Osteoblast (primary cell): ENCODE results near the gene GAPT. TPM values are rescaled to one million over a fixed set of nuclear protein-coding genes. Genes with fewer than 3 reads are reported as not detected.

Experiments used
- DNase-seq: peaks from one replicate; pipeline ENCODE4 v3.0.0; 2011; ENCODE audit warnings: low spot score, mixed read lengths; ENCODE audit not compliant: insufficient read length; ENCODE audit errors: missing footprints
- H2AFZ ChIP-seq: 2 replicates; pipeline ENCODE4 v1.6.0; 2011; ENCODE audit warnings: mild to moderate bottlenecking, low read length
- H3K27ac ChIP-seq: 2 replicates; pipeline ENCODE4 v1.5.1; 2011; ENCODE audit warnings: mild to moderate bottlenecking, low read depth, low read length, moderate library complexity
- H3K27me3 ChIP-seq: 2 replicates; pipeline ENCODE4 v1.6.0; 2012; ENCODE audit warnings: mild to moderate bottlenecking, control low read depth, inconsistent platforms, low read length, moderate library complexity; ENCODE audit not compliant: insufficient read depth
- H3K36me3 ChIP-seq: 2 replicates; pipeline ENCODE4 v1.5.1; 2011; ENCODE audit warnings: mild to moderate bottlenecking, low read length, control low read depth, moderate library complexity; ENCODE audit not compliant: insufficient read depth
- H3K4me1 ChIP-seq: 2 replicates; pipeline ENCODE4 v1.5.1; 2011; ENCODE audit warnings: mild to moderate bottlenecking, low read length, control low read depth, moderate library complexity; ENCODE audit not compliant: insufficient read depth
- H3K4me2 ChIP-seq: 2 replicates; pipeline ENCODE4 v1.6.0; 2011; ENCODE audit warnings: mild to moderate bottlenecking, low read length; ENCODE audit not compliant: insufficient read depth
- H3K4me3 ChIP-seq: fragments of 200-600 bp; sonication (generic); 3 replicates; pipeline ENCODE4 v1.5.1; 2012; ENCODE audit warnings: mild to moderate bottlenecking, low read length, inconsistent platforms; ENCODE audit not compliant: insufficient read depth
- H3K79me2 ChIP-seq: 2 replicates; pipeline ENCODE4 v1.6.0; 2012; ENCODE audit warnings: mild to moderate bottlenecking, low read length, control low read depth, inconsistent platforms; ENCODE audit not compliant: insufficient read depth
- H3K9me3 ChIP-seq: 2 replicates; pipeline ENCODE4 v1.5.1; 2011; ENCODE audit warnings: low read depth, low read length, control low read depth
- H4K20me1 ChIP-seq: 2 replicates; pipeline ENCODE4 v1.6.0; 2012; ENCODE audit warnings: mild to moderate bottlenecking, low read length, control low read depth; ENCODE audit not compliant: insufficient read depth
- total RNA-seq: library from RNA; depleted of rRNA; stranded (reverse); fragments of >200 nt; gene quantifications from 2 replicates; pipeline ENCODE4 v1.2.3, GENCODE V29; 2012
- TF ChIP-seq, protein P1 (sequence below): IDR thresholded peaks from 2 replicates; pipeline ENCODE4 v1.5.1; 2011; ENCODE audit warnings: mild to moderate bottlenecking, low read depth, low read length, moderate library complexity; ENCODE audit errors: extremely low read depth

GAPT gene
- total RNA-seq, 1 donor: not detected

GRCh38 chr5:58486290-58486689 is 4.9 kb upstream of the GAPT start:
- no peaks in the 10 kb centered on the region for H3K9me3 ChIP-seq
- no peaks in the 10 kb centered on the region for H3K4me1 ChIP-seq
- no peak overlapping the region for H3K4me2 ChIP-seq
- no peaks in the 10 kb centered on the region for H4K20me1 ChIP-seq
- no peak for DNase-seq
- H3K79me2 ChIP-seq: no peaks in the 10 kb centered on the region
- TF ChIP-seq, protein P1, sequence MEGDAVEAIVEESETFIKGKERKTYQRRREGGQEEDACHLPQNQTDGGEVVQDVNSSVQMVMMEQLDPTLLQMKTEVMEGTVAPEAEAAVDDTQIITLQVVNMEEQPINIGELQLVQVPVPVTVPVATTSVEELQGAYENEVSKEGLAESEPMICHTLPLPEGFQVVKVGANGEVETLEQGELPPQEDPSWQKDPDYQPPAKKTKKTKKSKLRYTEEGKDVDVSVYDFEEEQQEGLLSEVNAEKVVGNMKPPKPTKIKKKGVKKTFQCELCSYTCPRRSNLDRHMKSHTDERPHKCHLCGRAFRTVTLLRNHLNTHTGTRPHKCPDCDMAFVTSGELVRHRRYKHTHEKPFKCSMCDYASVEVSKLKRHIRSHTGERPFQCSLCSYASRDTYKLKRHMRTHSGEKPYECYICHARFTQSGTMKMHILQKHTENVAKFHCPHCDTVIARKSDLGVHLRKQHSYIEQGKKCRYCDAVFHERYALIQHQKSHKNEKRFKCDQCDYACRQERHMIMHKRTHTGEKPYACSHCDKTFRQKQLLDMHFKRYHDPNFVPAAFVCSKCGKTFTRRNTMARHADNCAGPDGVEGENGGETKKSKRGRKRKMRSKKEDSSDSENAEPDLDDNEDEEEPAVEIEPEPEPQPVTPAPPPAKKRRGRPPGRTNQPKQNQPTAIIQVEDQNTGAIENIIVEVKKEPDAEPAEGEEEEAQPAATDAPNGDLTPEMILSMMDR: no peak
- no peak overlapping the region for H3K27ac ChIP-seq
- no peak overlapping the region for H2AFZ ChIP-seq
- no peak overlapping the region for H3K4me3 ChIP-seq
- peaks cover 41% of the 10 kb centered on the region for H3K27me3 ChIP-seq
- H3K36me3 ChIP-seq: no peaks in the 10 kb centered on the region

- peaks cover 46% of the 10 kb centered on the region for H3K27me3 ChIP-seq
- H4K20me1 ChIP-seq: no peaks in the 10 kb centered on the region
- TF ChIP-seq, protein P1: no peak
- H2AFZ ChIP-seq: no peak overlapping the region
- H3K9me3 ChIP-seq: no peaks in the 10 kb centered on the region
- H3K4me1 ChIP-seq: no peaks in the 10 kb centered on the region
- H3K27ac ChIP-seq: no peak overlapping the region
- DNase-seq: no peak
- no peak overlapping the region for H3K4me3 ChIP-seq
- no peaks in the 10 kb centered on the region for H3K36me3 ChIP-seq
- no peak overlapping the region for H3K4me2 ChIP-seq
- H3K79me2 ChIP-seq: no peaks in the 10 kb centered on the region
Measured at GRCh38 chr5:58490402-58491050, 709 bp upstream of the GAPT start.

DNA sequence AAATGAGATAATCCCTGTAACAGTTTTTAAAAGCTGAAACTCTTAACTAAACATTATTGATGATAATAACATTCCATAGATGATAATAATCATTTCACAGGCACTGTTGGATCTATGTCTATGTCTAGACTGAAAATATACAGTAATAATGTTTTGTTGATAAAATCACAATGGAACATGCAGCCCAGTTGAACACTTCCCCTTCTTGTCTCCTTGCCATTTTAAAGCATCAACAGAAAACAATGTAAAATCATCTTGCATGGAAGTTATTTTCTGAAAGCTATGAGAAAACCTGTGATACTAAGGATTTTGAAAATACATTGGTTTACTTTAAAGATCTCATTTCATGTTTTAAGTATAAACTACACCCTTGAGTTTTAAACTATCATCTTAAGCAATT is 1.9 kb downstream of the GAPT start:
- TF ChIP-seq, protein P1: no peak
- H3K27me3 ChIP-seq: peaks cover 28% of the 10 kb centered on the region
- H3K4me1 ChIP-seq: no peaks in the 10 kb centered on the region
- DNase-seq: no peak
- no peak overlapping the region for H2AFZ ChIP-seq
- no peak overlapping the region for H3K4me2 ChIP-seq
- no peak overlapping the region for H3K27ac ChIP-seq
- no peaks in the 10 kb centered on the region for H4K20me1 ChIP-seq
- H3K9me3 ChIP-seq: no peaks in the 10 kb centered on the region
- H3K4me3 ChIP-seq: no peak overlapping the region
- no peaks in the 10 kb centered on the region for H3K79me2 ChIP-seq
- H3K36me3 ChIP-seq: no peaks in the 10 kb centered on the region

DNA sequence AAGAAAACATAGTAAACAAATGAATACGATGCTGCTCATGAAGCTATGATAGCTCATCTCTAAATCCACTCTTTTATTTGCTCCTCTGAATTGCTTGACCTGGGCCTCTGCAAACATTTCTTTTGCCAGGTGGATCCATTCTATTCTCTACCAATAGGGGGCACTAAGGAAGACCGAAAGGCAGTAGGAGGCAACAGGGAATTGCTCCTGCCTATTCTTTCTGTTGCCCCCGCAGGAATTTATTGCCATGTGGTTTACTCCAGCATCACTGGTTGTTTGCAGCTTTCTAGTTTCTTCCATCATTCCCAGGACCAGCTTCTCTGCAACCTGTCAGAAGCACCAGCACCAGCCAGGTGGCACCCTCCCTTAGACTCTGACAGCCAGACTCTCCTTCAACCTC is 5.3 kb downstream of the GAPT start:
- H3K27ac ChIP-seq: no peak overlapping the region
- H3K4me3 ChIP-seq: no peak overlapping the region
- no peak overlapping the region for H2AFZ ChIP-seq
- no peaks in the 10 kb centered on the region for H3K9me3 ChIP-seq
- no peak overlapping the region for H3K4me2 ChIP-seq
- H3K79me2 ChIP-seq: no peaks in the 10 kb centered on the region
- no peaks in the 10 kb centered on the region for H3K4me1 ChIP-seq
- TF ChIP-seq, protein P1: peak; percentile 26
- peaks cover 19% of the 10 kb centered on the region for H3K27me3 ChIP-seq
- no peaks in the 10 kb centered on the region for H4K20me1 ChIP-seq
- DNase-seq: no peak
- H3K36me3 ChIP-seq: no peaks in the 10 kb centered on the region
